ENCODE measurements around the gene LTBP3. TPM values are rescaled to one million over a fixed set of nuclear protein-coding genes. Genes with fewer than 3 reads are reported as not detected.

LTBP3 gene
- polyA plus RNA-seq, 3 donors, result 88.3 to 101 (median 89.4) TPM

DNA sequence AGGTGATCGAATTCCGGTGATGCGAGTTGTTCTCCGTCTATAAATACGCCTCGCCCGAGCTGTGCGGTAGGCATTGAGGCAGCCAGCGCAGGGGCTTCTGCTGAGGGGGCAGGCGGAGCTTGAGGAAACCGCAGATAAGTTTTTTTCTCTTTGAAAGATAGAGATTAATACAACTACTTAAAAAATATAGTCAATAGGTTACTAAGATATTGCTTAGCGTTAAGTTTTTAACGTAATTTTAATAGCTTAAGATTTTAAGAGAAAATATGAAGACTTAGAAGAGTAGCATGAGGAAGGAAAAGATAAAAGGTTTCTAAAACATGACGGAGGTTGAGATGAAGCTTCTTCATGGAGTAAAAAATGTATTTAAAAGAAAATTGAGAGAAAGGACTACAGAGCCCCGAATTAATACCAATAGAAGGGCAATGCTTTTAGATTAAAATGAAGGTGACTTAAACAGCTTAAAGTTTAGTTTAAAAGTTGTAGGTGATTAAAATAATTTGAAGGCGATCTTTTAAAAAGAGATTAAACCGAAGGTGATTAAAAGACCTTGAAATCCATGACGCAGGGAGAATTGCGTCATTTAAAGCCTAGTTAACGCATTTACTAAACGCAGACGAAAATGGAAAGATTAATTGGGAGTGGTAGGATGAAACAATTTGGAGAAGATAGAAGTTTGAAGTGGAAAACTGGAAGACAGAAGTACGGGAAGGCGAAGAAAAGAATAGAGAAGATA, 59.0 kb downstream of the LTBP3 start, which contains the start of gene MALAT1:
MALAT1 (plus strand) TSS at position 69 of the 736 bp plus-strand sequence.
- DNase-seq (ENCODE audit: low read depth in 3 of 3, low spot score in 2 of 3), result peak; percentile 94 to 95 (median 95)

DNA sequence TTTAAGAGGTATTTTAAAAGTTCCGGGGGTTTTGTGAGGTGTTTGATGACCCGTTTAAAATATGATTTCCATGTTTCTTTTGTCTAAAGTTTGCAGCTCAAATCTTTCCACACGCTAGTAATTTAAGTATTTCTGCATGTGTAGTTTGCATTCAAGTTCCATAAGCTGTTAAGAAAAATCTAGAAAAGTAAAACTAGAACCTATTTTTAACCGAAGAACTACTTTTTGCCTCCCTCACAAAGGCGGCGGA, 59.5 kb downstream of the LTBP3 start:
- DNase-seq (ENCODE audit: low read depth in 3 of 3, low spot score in 2 of 3), result peak in 1 of 3 donors; percentile 51

DNA sequence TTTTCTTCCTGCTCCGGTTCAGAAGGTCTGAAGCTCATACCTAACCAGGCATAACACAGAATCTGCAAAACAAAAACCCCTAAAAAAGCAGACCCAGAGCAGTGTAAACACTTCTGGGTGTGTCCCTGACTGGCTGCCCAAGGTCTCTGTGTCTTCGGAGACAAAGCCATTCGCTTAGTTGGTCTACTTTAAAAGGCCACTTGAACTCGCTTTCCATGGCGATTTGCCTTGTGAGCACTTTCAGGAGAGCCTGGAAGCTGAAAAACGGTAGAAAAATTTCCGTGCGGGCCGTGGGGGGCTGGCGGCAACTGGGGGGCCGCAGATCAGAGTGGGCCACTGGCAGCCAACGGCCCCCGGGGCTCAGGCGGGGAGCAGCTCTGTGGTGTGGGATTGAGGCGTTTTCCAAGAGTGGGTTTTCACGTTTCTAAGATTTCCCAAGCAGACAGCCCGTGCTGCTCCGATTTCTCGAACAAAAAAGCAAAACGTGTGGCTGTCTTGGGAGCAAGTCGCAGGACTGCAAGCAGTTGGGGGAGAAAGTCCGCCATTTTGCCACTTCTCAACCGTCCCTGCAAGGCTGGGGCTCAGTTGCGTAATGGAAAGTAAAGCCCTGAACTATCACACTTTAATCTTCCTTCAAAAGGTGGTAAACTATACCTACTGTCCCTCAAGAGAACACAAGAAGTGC, 60.0 kb downstream of the LTBP3 start:
- peak in 1 of 3 donors; percentile 71 for DNase-seq (ENCODE audit: low read depth in 3 of 3, low spot score in 2 of 3)

DNA sequence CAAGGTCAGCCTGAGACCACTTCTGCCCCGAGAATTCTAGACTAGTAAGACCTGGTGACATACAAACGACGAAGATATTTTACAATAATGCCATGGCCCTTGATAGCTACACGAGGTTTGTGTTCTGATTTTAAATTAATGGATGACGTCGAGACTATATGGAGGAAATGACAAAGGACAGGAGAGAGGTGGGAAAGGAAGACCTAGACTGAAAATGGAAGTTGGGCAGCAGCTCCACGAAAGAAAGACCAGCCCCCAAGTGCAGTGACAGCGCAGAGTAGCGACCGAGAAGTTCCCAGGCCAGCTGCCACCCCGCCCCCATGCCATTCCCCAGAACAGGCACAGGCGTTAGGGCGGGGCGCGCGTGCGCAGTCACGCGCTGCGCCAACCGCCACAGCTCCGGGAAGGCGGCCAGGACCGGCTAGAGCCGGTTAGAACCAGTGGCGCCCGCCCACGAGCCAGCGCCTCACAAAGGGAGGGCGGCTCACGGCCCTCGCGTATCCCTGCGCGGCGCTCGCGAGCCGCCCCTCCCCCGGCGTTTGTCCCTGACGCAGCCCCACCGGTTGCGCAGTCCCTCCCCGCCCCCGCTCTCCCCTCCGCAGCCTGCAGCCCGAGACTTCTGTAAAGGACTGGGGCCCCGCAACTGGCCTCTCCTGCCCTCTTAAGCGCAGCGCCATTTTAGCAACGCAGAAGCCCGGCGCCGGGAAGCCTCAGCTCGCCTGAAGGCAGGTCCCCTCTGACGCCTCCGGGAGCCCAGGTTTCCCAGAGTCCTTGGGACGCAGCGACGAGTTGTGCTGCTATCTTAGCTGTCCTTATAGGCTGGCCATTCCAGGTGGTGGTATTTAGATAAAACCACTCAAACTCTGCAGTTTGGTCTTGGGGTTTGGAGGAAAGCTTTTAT, 60.8 kb downstream of the LTBP3 start:
- DNase-seq (ENCODE audit: low read depth in 3 of 3, low spot score in 2 of 3), result peak; percentile 94 to 97 (median 96)

DNA sequence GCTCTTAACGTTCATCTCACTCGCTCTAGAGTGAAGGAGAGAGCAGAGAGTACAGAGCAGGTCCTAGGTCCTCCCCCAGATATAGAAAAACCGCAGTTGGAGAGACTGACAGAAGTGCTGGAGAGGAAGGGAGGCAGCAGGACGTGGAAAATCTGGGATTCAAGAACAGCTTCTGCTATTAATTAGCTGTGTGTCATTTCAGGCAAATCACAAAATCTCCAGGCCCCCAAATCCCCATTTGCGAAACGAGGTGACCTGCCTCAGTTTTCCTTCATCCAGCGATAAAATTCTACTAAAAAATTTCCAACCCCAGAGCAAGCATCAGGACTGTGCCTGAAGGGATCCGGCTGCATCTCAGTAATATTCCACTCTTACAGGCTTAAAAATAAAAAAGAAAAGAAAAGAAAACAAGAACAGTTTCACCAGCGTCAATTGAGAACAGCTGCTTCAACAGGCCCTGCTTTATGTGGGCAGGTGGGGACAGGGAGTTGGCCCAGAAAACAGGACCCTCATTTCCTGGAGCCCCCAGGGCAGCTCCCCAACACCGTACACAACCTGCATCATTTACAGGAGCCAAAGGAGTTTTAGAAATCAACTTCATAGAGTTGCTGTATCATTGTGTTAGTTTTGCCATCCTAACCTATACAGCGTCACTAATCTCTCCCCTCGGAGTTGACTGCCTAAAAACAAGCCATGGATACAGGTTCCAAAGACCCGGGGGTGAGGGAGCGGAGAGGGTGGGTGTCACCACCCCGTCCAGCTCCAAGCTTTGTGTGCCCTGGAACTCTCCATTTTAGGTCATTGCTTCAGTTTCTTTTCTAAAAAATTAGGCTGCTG, 61.6 kb downstream of the LTBP3 start:
- DNase-seq (ENCODE audit: low read depth in 3 of 3, low spot score in 2 of 3), result no peak

DNA sequence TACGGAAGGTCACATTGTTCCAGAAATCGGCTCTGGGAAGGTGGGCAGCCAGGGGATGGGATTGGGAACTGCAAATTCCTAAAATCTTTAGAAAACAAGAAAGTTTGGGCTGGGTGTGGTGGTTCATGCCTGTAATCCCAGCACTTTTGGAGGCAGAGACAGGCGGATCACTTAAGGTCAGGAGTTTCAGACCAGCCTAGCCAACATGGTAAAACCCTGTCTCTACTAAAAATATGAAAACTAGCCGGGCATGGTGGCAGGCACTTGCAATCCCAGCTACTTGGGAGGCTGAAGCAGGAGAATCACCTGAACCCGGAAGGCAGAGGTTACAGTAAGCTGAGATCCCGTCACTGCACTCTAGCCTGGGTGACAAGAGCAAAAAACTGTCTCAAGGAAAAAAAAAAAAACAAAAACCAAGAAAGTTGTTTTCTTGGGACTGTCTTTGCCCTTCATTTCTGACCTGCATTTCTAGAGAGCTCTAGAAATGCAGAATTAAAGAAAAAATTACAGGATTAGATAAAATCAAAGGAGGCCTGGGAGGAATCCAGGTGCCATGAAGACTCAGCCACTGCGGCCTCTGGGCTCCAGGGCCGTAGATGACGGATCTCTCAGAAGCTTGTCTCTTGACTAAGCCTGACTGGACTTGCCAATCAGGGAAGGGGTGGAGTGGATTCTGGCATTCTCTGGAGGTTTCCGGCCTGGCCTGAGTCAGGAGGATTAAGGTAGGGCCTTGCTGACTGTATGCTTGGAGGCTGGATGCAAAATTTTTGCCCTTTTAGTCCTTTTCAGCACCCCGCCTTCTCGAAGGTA, 64.6 kb downstream of the LTBP3 start:
- DNase-seq (ENCODE audit: low read depth in 3 of 3, low spot score in 2 of 3), result no peak

DNA sequence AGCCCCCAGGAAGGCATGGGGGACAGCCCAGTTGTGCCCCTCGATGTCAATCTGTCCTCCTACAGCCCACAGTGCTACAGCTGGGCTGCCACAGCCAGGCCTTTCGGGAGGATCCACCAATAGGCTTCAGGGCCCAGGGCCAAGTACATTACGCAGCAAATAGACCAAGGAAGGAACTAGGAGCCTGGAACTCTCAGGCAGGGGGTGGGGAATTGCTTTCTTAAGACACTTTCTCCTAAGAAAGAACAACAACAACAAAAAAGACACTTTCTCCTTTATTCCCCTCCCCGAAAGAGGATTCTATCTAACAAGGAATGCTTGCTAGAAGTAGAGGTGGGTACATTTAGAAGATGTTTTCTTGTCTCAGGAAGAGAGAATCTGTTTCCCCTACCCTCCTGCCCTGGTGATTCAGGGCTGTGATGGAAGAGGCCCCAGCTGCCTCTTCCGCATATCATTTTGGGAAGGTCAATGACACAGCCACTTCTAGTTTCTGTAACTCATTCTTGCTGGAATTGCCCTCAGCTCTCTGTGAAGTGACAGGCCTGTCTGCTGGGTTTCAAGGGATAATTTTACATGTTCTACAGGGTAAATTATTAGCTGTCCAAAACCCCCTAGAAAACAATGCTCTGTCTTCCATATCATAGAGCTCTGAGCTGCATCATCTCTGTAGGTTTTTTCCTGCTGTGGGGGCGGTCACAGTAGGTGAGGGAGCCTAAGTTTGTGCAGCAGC, 65.4 kb downstream of the LTBP3 start:
- peak in 1 of 3 donors; percentile 39 for DNase-seq (ENCODE audit: low read depth in 3 of 3, low spot score in 2 of 3)

DNA sequence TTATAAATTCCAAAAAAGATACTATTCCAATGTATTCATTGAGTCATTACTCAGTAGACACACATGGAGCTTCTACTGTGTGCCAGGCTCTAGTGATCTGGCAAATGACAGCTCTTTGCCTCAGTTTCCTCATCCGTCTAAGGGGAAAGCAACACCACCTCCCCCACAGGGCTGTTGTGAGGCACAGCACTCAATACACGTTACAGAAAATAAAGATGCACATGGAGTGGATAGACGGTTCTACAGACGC, 65.8 kb downstream of the LTBP3 start:
- DNase-seq (ENCODE audit: low read depth in 3 of 3, low spot score in 2 of 3), result no peak

DNA sequence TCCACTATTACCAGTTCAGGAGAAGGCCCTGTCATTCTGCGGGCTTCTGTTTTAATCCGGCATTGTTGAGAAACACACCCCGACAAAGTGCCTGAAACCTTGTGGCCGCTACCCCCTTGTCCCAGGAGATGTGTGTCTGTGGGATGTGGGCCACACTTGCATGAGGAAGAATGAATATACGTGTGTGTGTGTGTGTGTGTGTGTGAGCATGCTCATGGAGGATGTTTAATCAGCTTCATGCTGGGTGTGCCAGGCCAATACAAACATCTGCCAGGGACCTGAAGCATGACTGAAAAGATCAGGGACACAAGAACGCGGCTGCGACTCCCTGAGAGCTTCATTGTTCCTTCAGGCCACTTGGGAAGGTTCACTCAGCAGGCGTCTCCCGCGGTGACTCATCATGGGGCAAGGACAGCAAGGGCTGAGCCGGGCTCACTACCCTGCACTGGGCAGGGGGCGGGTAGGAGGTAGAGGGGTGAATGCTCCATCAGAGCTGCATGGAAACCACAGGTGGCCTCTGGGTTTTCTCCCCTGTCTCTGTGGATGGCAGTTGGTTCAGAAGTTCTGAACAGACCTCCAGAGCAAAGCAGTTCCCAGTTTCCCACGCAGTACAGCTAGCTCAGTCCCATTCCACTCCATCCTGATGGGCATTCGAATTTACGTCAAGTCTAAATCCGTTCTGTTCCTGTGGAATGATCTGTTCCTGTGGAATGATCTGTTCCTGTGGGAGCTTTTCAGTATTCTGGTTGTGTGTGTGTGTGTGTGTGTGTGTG, 66.4 kb downstream of the LTBP3 start:
- DNase-seq (ENCODE audit: low read depth in 3 of 3, low spot score in 2 of 3), result no peak

DNA sequence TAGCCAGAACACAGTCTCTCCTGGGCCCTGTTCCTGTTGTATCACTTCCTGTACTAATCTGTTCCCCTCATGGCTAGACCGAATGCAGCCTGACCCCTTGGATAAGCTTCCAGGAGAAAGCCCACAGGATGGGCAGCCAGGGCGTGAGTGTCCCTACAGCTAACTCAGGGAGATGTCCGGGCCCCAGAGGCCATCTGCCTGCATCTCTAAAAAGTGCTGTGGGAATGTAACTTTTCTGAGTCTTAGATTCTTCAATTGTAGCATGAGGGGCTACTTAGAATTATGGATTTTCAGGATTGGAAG, 67.0 kb downstream of the LTBP3 start:
- no peak for DNase-seq (ENCODE audit: low read depth in 3 of 3, low spot score in 2 of 3)

DNA sequence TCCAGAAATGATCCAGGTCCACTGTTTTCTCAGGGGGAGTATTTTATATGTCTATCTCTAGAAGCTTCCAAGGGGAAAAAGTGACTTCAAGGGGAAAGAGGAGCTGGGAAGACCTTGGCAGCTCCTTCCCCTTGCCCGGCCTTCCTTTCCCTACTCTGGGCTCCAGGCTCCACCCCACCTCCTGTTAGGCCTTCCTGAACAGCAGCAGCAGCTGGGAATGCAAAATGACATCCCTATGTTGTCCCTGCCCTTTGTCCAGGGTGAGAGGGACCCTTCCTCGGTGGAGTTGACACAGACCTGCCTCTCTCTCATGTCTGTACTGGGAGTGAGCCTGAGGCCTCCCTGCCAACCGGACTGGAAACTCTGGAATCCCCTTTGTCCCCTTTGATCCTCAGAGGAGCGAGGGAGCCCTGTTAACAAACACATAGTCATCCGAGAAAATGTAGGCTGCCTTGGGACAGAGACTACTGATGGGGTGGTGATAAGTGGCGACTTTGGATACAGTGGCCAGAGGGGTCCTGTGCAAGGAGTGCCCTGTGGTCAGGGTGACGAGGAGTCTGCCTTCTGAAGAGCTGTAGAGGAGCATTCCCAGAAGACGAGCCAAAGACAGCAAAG, 68.3 kb downstream of the LTBP3 start:
- DNase-seq (ENCODE audit: low read depth in 3 of 3, low spot score in 2 of 3), result no peak

DNA sequence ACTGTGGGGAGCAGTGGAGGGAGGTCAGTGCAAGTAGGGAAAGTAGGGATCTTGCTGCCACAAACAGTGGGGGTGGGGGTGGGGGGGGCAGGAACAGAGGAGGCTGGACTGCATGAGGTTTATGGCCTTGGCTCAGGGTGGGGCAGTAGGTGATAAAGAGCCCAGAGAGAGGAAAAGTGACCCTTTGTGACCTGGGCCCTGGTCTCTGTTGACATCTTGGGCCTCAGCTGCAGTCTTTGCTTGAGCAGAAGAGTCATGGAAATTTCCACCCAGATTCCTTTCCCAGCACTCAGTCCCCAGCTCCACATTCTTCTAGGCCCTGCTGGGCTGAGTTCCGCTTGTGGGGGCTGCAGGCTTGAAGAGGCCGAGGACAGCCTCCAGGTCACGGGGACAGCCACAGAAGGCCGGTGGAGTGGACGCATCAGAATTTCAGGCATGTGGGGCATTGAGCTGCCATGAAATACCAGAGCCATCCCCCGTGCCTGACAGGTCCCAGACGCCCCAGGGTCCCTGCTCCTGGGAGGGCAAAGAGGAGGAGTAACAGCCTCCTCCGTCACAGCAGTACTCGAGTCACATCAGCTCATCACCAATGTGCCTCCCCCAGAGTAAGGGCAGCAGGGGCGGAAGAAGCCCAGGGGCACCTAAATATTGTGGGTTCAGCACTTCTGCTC, 69.0 kb downstream of the LTBP3 start:
- peak in 1 of 3 donors; percentile 53 for DNase-seq (ENCODE audit: low read depth in 3 of 3, low spot score in 2 of 3)

Other genes starting within 250 kb of the LTBP3 start
- gene CDC42EP2, start 243.5 kb downstream of the LTBP3 start, polyA plus RNA-seq (ENCODE audit: insufficient read length in 3 of 3), result 10 to 100 TPM in 1 of 3 donors, 1 to 10 TPM in 2; 6.3 to 10.1 (median 6.5) TPM
- 10 to 100 TPM; 76.7 to 88.5 (median 81.3) TPM for gene DPF2, start 224.5 kb downstream of the LTBP3 start, polyA plus RNA-seq (ENCODE audit: insufficient read length in 3 of 3)
- under 1 TPM; 0.62 to 0.69 (median 0.64) TPM for gene TIGD3, start 203.6 kb downstream of the LTBP3 start, polyA plus RNA-seq (ENCODE audit: insufficient read length in 3 of 3)
- 1 to 10 TPM; 5.0 to 6.0 (median 5.2) TPM for gene SLC25A45, start 175.7 kb downstream of the LTBP3 start, polyA plus RNA-seq (ENCODE audit: insufficient read length in 3 of 3)
- 10 to 100 TPM; 15.5 to 17.8 (median 15.6) TPM for gene FRMD8, start 171.7 kb downstream of the LTBP3 start, polyA plus RNA-seq (ENCODE audit: insufficient read length in 3 of 3)
- 100 to 1,000 TPM in 2 of 3 donors, 10 to 100 TPM in 1; 98.2 to 228 (median 107) TPM for gene NEAT1, start 135.6 kb downstream of the LTBP3 start, polyA plus RNA-seq (ENCODE audit: insufficient read length in 3 of 3)
- gene MALAT1, start 59.3 kb downstream of the LTBP3 start, polyA plus RNA-seq (ENCODE audit: insufficient read length in 3 of 3), result 1,000 to 10,000 TPM in 1 of 3 donors, 100 to 1,000 TPM in 2; 444 to 1,042 (median 635) TPM
- 10 to 100 TPM; 60.9 to 68.7 (median 65.3) TPM for gene SCYL1, start 33.3 kb downstream of the LTBP3 start, polyA plus RNA-seq (ENCODE audit: insufficient read length in 3 of 3)
- gene ZNRD2, start 12.1 kb upstream of the LTBP3 start, polyA plus RNA-seq (ENCODE audit: insufficient read length in 3 of 3), result 10 to 100 TPM; 42.9 to 49.8 (median 43.2) TPM
- 10 to 100 TPM; 15.8 to 22.8 (median 21.7) TPM for gene FAM89B, start 14.2 kb upstream of the LTBP3 start, polyA plus RNA-seq (ENCODE audit: insufficient read length in 3 of 3)
- 10 to 100 TPM in 2 of 3 donors, 1 to 10 TPM in 1; 9.4 to 12.3 (median 11.0) TPM for gene EHBP1L1, start 17.7 kb upstream of the LTBP3 start, polyA plus RNA-seq (ENCODE audit: insufficient read length in 3 of 3)
- gene KCNK7, start 37.4 kb upstream of the LTBP3 start, polyA plus RNA-seq (ENCODE audit: insufficient read length in 3 of 3), result under 1 TPM in 1 of 3 donors, not detected in 2; 0.21 TPM
- gene MAP3K11, start 55.9 kb upstream of the LTBP3 start, polyA plus RNA-seq (ENCODE audit: insufficient read length in 3 of 3), result 10 to 100 TPM; 29.4 to 37.2 (median 31.0) TPM
- 10 to 100 TPM; 22.2 to 25.1 (median 23.1) TPM for gene PCNX3, start 57.4 kb upstream of the LTBP3 start, polyA plus RNA-seq (ENCODE audit: insufficient read length in 3 of 3)
- 10 to 100 TPM; 22.5 to 30.5 (median 24.7) TPM for gene SIPA1, start 79.7 kb upstream of the LTBP3 start, polyA plus RNA-seq (ENCODE audit: insufficient read length in 3 of 3)
- gene RELA, start 104.6 kb upstream of the LTBP3 start, polyA plus RNA-seq (ENCODE audit: insufficient read length in 3 of 3), result 10 to 100 TPM; 42.6 to 47.1 (median 44.2) TPM
- 10 to 100 TPM; 64.9 to 72.9 (median 69.0) TPM for gene KAT5, start 153.9 kb upstream of the LTBP3 start, polyA plus RNA-seq (ENCODE audit: insufficient read length in 3 of 3)
- gene RNASEH2C, start 162.4 kb upstream of the LTBP3 start, polyA plus RNA-seq (ENCODE audit: insufficient read length in 3 of 3), result 10 to 100 TPM; 28.3 to 39.1 (median 35.1) TPM
- 1 to 10 TPM; 5.3 to 6.3 (median 5.5) TPM for gene AP5B1, start 222.6 kb upstream of the LTBP3 start, polyA plus RNA-seq (ENCODE audit: insufficient read length in 3 of 3)
- gene OVOL1, start 228.7 kb upstream of the LTBP3 start, polyA plus RNA-seq (ENCODE audit: insufficient read length in 3 of 3), result 10 to 100 TPM in 2 of 3 donors, 1 to 10 TPM in 1; 9.3 to 12.8 (median 12.6) TPM

Measured in right renal cortex interstitium (tissue), 3 donors.